HG02588 (cell line): ENCODE measurements around the gene RUBCN.
"Not testable (repeated sequence)": the region's sequence is repeated elsewhere in the genome, so short reads cannot be mapped to it uniquely, and the experiment has no call there.

Source experiments
- ATAC-seq: cut with Tn5 transposase; IDR thresholded peaks from one replicate; pipeline ENCODE4 v1.9.1; 2021; ENCODE audit warnings: mild to moderate bottlenecking, moderate library complexity; ENCODE audit not compliant: unreplicated experiment

Gene RUBCN

GRCh38 chr3:197621478-197621877, 115.2 kb downstream of the RUBCN start:
- ATAC-seq: not testable (repeated sequence)
